GM12801 (cell line): ENCODE results near the gene CFAP65.

Source experiments
- CTCF ChIP-seq: IDR thresholded peaks from one replicate; pipeline ENCODE4 v1.5.1; 2011; ENCODE audit warnings: control low read depth; ENCODE audit not compliant: insufficient read length; ENCODE audit errors: extremely low read depth

CFAP65 gene

DNA sequence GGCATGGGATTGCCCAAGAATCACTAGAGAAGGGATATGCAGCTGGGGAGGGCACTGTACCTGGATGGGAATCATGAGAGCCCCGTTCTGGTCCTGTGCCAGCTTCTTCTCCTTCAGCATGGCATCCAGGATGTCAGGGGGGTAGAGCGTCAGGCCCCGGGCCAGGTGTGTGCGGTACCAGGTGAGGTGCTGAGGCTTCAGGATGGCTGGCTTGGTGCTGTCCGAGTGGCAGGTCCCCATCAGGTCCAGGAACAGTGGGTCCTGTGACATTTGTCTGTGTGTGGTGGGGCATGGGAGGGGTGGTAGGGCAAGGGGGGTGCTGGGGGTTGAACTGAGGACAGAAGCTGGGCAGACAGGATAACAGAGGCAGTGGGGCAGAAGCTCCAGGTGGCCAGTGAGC lies 13.2 kb downstream of the CFAP65 start:
- no peak for TF ChIP-seq CTCF

GRCh38 chr2:219027511-219028055 lies 13.7 kb downstream of the CFAP65 start:
- no peak for TF ChIP-seq CTCF

DNA sequence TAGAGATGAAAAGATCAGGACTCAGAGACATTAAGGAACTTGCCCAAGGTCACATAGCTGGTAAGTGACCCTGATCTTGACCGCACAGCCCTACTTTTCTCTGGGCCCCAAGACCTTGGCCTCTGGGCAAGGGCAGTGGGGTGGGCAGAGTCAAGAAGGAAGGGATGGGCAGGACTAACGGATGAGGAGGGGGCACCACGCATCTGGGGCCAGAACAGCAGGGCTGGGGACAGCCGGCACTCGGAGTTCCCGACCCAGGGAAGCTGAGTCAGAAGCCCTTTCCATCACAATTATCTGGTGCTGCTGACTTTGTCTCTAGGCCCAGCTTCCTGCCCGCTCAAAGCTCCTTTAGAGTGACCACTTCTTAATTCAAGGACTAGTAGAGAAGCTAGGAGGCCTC lies 14.4 kb downstream of the CFAP65 start:
- TF ChIP-seq CTCF, result no peak

DNA sequence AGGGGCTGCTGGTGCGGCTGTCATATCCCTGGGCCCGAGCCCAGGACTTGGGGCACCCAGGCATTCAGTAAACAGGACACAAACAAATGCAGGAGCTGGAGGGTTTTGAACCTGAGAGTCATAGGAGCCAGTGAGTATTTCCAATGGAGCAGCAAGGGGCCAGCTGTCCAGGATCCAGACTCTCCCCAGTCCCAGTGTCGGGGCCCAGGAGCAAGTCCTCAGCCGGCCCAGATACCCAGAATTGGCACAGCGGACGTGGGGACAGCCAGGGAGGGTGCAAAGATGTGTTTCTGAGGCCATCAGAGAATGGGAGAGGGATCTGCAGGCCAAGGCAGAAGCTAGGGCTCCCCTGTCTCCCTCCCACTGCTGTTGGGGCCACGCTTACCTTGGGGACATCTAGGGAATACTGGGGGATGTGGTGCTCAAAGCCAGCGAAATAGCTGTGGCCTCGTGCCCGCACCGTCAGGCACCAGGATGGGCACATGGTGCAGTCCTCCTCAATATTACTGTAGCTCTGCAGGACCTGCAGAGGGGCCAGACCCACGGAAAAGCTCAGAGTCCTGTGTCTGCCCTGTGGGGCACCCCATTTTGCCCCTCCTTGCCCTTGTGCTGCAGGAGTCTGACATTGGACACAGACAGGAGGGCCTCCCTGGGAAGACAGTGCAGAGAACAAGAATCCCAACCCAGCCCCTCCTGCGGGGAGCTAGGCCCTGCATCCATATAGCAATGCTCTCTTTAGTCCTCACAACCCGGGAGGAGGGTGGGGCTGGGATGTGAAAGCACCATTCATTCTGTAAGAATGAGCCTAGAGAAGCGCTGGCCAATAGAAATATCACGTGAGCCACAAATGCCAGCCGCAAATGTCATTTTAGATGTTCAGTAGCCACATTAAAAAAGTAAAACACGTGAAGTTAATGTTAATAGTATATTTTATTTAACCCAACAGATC lies 15.4 kb downstream of the CFAP65 start:
- TF ChIP-seq CTCF, result no peak

DNA sequence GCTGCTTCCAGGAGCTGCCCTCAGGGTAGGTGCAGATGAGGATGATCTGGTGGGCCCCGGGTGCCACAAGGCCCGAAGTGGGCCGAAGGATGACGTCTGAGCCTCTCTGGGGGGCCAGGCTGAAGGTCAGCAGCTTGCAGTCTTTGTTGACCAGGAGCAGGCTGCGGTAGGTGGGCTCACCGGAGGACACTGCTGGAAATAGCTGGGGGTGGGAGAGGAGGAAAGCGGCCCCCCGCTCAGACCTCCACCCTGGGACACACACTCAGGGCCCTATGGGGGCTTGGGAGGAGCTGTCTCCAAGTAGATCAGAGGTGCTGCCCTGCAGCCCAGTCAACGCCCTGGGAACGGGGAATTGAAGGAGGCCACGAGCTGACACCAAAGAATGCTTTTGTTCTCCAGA lies 17.3 kb downstream of the CFAP65 start:
- no peak for TF ChIP-seq CTCF

DNA sequence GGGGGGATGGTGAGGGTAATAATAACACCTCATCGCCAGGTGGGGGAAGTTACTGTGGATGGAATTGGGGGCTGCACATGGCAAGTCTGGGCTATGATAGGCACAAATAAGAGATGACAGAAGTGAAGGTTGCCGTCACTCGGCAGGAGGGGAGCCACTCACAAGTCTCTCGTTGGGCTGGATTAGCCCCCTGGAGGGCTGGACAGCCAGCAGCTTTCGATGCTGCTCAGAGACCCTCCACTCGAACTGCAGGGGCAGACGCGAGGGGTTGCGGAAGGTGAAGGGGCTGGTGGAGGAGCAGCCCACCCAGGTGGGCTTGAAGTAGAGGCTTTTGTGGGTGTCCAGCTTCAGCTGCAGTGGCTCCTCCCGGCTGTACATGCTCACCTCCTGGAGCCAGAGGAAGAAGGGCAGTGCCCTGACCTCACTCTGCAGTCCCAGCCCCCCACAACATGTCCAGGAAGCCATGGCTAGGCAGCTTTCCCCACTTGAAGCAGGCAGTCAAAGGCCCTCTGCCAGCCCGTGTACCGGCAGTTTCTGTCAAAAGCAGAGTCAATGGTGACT lies 18.2 kb downstream of the CFAP65 start:
- TF ChIP-seq CTCF, result no peak

DNA sequence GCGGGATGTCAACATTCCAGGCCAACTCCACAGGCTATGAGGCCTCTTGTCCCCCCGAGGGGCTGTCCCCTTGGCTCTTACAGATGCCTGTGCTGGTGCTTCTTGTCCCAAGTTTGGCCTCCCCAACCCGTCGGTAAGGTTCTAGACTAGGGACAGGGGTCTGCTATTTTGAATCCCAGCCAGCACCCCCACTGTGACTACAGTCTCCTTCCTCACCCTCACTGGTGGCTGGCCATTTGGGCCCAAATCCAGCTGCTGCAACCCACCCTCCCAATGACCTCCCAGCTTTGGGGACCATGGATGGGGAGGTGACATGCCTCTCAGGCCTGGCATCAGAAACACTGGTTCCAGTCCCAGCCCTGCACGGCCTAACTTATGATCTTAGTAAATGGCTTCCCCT lies 18.7 kb downstream of the CFAP65 start:
- no peak for TF ChIP-seq CTCF
